Fibroblast of the aortic adventitia (primary cell): Measurements from ENCODE around the gene MIA2. TPM values are rescaled to one million over a fixed set of nuclear protein-coding genes. Genes with fewer than 3 reads are reported as not detected.
"Not testable (repeated sequence)": the region's sequence is repeated elsewhere in the genome, so short reads cannot be mapped to it uniquely, and the experiment has no call there.

Source experiments
- DNase-seq: peaks from one replicate; pipeline ENCODE4 v3.0.0-alpha.2; 2010; ENCODE audit warnings: low read depth
- H3K4me3 ChIP-seq: 2 replicates; pipeline ENCODE4 v1.5.1; 2011; ENCODE audit warnings: low read depth, mild to moderate bottlenecking, control low read depth, low read length, moderate library complexity
- total RNA-seq: library from RNA; depleted of rRNA; stranded (reverse); fragments of >200 nt; gene quantifications from 2 replicates; pipeline ENCODE4 v1.2.3, GENCODE V29; 2012; ENCODE audit warnings: low replicate concordance
- TF ChIP-seq, protein P1 (sequence below): IDR thresholded peaks from 2 replicates; pipeline ENCODE4 v1.5.1; 2011; ENCODE audit warnings: mild to moderate bottlenecking, low read length, control low read depth, inconsistent platforms; ENCODE audit not compliant: insufficient read depth

MIA2 gene
- total RNA-seq, 1 donor, result 20.4 TPM

DNA sequence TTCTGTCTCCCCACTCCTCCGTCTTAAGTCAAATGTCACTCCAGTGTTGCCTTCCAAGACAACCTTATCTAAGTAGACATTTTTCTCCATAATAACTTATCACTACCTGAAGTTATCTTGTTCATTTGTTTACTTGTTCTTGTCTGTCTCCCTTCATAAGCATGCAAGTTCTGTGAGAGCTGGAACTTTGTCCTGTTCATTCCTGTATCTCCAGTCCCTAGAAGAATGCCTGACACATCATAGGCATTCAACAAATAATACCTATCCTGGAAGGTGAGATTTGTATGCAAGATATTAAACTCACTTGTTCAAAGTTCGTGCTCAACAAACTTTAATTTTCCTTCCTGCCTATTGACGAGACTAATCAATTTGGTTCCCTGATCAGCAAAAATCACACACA lies 5.7 kb upstream of the MIA2 start:
- no peak for DNase-seq
- H3K4me3 ChIP-seq, result no peak overlapping the region
- TF ChIP-seq, protein P1, sequence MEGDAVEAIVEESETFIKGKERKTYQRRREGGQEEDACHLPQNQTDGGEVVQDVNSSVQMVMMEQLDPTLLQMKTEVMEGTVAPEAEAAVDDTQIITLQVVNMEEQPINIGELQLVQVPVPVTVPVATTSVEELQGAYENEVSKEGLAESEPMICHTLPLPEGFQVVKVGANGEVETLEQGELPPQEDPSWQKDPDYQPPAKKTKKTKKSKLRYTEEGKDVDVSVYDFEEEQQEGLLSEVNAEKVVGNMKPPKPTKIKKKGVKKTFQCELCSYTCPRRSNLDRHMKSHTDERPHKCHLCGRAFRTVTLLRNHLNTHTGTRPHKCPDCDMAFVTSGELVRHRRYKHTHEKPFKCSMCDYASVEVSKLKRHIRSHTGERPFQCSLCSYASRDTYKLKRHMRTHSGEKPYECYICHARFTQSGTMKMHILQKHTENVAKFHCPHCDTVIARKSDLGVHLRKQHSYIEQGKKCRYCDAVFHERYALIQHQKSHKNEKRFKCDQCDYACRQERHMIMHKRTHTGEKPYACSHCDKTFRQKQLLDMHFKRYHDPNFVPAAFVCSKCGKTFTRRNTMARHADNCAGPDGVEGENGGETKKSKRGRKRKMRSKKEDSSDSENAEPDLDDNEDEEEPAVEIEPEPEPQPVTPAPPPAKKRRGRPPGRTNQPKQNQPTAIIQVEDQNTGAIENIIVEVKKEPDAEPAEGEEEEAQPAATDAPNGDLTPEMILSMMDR, result no peak

DNA sequence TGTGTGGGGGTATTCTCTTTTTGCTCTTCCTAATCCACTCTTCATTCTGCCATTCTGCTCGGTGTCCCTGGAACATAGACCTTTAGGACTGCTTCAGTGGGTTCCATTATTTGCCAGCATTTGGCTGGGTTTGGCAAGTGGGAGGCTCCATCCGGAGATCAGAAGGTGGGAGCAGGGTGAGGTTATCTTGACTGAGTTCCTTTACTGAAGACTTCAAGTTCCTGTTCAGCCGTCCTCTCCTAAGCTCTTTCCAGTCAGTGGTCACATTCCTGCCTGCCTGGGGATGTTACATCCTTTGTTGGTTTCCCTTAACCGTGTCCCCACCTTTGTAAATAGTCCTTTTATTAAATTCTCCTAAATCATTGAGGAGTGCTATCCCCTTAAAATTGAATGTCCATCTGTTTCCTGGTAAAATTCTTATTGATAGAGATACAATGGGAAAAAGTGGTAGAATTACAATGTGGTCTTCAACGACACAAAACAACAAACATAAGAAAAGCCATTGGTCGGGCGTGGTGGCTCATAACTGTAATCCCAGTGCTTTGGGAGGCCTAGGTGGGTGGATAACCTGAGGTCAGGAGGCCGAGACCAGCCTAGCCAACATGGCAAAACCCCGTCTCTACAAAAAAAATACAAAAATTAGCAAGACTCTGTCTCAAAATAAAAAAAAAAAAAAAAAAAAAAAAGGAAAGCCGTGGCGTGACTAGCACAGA lies 5.0 kb upstream of the MIA2 start:
- no peak overlapping the region for H3K4me3 ChIP-seq
- no peak for DNase-seq
- TF ChIP-seq, protein P1, result no peak

DNA sequence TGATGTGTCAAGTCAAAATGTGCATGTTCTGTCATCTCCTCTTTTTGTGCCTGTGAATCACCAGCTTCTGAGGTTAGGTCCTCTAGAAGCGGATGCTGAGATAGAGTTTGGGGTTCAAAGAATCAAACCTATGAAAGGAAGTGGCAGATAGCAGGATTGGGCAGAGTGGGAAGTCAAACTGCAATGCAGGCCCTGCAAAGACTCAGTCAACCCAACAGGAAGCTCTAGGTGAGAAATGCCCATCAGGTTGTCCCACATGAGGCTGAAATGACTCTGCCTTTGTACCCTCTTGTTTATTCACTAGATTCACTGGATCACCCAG lies 4.5 kb upstream of the MIA2 start:
- DNase-seq, result peak; percentile 50

DNA sequence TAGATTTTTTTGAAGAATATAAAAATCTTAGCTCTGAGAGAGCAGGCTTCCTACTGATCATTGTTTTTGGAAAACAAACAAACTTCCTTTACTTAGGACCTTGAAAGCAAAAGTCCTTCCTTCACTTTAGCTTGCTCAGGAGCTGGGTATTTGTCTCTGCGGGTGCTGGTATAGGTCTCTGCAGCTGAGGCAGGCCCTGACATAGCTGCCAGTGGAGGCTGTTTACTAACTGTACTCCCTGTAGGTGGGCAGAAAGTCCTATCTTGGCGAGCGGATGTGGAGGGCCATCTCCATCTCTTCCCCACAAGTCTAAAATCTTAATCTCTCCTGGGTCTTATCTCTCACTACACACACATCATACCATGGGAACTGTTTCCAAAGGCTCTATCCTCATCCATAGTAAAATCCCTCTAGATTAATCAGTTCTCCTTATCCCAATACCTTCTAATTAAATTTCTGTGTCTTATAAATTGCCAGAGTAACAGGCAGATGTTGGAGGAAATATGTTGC lies 4.1 kb upstream of the MIA2 start:
- no peak overlapping the region for H3K4me3 ChIP-seq
- no peak for DNase-seq
- TF ChIP-seq, protein P1, result no peak

More for the DNA sequence above, 4.5 kb upstream of the MIA2 start:
- no peak overlapping the region for H3K4me3 ChIP-seq
- TF ChIP-seq, protein P1, result no peak

DNA sequence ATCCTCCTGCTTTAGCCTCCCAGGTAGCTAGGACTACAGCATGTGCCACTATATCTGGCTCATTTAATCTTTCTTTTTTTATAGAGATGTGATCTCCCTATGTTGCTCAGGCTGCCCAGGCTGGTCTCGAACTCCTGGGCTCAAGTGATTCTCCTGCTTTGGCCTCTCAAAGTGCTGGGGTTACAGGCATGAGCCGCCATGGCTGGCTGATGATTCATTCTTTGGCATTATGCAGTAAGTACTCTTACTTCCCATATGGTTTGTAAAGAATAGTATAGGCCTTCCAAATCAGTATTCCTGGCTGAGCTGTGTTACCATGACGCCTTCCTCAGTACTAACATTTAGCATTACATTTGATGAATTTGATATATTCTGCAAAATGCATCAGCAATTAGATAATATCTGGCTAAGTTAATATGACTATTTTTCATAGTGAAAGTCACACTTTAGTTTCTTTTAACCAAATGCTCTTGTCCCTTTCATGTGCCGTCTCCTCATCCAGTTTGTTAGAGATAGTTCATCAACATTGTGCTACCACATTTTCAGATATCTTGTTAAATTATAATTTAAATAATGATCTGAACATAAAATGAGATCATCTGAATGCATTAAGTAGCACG lies 3.2 kb upstream of the MIA2 start:
- peak; percentile 30 for DNase-seq

DNA sequence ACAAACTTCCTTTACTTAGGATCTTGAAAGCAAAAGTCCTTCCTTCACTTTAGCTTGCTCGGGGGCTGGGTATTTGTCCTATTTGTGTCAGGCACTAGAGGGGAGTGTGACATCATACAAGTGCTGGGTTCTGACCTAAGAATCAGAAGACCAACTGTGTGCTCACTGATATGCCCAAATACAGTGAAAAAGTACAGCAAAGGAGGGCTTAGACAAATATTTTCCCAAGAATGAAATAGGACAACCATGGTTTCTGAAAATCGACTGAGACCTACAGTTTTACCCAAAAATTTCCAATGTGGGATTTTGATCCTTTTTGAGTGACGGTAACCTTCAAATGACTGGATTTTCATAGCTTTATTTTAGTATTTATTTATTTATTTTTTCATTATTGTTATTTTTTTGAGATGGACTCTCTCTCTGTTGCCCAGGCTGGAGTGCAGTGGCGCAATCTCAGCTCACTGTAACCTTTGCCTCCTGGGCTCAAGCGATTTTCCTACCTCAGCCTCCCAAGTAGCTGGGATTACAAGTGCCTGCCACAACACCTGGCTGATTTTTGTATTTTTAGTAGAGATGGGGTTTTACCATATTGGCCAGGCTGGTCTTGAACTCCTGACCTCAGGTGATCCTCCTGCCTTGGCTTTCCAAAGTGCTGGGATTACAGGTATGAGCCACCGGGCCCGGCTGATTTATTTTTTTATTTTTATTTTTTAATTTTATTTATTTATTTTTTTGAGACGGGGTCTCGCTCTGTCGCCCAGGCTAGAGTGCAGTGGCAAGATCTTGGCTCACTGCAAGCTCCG lies 1.8 kb upstream of the MIA2 start:
- DNase-seq, result peak; percentile 58
- H3K4me3 ChIP-seq, result not testable (repeated sequence)

More for the DNA sequence above, 3.2 kb upstream of the MIA2 start:
- H3K4me3 ChIP-seq, result no peak overlapping the region
- TF ChIP-seq, protein P1, result no peak
